ENCODE data around the gene ALG5. TPM values are rescaled to one million over a fixed set of nuclear protein-coding genes. Genes with fewer than 3 reads are reported as not detected.

Gene ALG5
- total RNA-seq, 1 donor, result 53.2 TPM

GRCh38 chr13:36925603-36926002 lies 73.5 kb downstream of the ALG5 start:
- DNase-seq (ENCODE audit: low read depth), result no peak
- no peak for TF ChIP-seq CTCF (IDR thresholded peaks at IDR 0.05; ENCODE audit: insufficient read depth, low read length)
- no peak overlapping the region for H3K4me3 ChIP-seq (ENCODE audit: low read depth, low read length)

- no peak overlapping the region for H3K4me3 ChIP-seq (ENCODE audit: low read depth, low read length)
- TF ChIP-seq CTCF (IDR thresholded peaks at IDR 0.05; ENCODE audit: insufficient read depth, low read length), result no peak
- no peak for DNase-seq (ENCODE audit: low read depth)
Observed at GRCh38 chr13:36924001-36924400, 75.1 kb downstream of the ALG5 start.

DNA sequence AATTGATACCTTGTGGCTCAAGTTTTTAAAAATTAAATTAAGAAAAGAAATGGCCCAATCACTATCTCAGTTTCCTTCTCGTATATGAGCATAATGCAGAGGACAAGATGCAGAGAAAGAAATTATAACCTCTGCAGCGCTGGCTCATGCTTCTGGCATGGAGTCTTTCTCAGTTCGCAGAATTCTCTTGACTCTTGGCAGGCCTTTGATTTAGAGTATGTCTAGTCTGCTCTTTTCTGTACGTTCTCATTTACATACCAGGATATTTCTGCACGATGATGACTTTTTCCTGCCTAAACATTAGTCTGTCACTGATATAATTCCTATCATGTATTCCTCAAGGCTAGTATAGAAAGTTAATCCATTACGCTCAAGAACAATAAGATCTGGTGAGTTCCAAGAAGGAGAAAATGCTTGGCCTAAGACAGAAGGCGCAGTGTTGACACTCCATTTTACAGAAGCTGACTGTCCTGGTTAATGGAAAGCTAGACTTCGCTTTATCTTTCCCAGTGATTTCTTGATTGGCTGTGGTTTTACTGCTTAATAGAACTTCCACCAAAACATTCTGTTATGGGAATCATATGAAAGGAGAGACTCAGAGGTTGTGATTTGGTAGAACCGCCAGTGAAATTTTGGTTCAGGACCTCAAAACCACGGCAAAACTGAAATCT lies 77.4 kb downstream of the ALG5 start:
- DNase-seq (ENCODE audit: low read depth), result no peak
- TF ChIP-seq CTCF (IDR thresholded peaks at IDR 0.05; ENCODE audit: insufficient read depth, low read length), result no peak
- H3K4me3 ChIP-seq (ENCODE audit: low read depth, low read length), result no peak overlapping the region

GRCh38 chr13:36920616-36921185 lies 78.4 kb downstream of the ALG5 start:
- TF ChIP-seq CTCF (IDR thresholded peaks at IDR 0.05; ENCODE audit: insufficient read depth, low read length), result no peak
- no peak for DNase-seq (ENCODE audit: low read depth)

DNA sequence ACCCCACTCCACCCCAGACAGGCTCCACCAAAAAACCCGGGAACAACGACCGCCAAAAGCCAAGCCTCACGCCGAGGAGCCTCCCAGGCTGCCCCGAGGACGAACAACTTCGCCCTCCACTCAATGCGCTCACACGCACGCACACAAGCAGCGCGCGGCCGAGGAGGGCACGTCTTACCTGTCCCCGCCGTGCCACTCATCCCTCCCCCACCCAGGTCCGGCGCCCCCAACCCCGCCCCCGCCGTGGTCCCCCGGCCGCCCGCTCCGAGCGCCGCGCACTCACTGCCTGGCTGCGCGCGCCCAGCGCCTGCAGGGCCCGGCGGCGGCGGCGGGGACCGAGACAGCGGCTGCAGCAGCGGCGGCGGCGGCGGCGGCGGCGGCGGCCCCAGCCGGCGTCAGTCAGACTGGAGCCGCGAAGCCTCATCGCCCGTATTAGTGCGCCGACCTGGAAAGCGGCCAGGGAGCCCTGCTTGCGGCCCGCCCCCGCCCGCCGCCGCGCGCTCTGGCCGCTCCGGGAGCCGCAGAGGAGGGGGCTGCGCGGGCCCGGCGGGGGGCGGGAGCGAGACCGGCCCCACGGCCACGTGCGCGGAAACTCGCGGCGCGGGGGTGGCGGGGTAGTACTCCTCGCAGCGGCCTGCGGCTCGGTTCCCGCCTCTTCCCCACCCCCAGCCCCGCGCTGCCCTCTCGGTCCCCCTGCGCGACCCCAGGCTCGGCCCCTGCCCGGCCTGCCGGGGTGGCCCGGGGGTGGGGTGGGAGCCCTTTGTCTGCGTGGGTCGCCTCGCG lies 79.1 kb downstream of the ALG5 start, which contains the start of gene SMAD9:
Gene SMAD9, minus strand, starts transcription at position 406 of the 783 bp plus-strand sequence. CDS start 40,549 bp downstream, outside the sequence.
- H3K4me3 ChIP-seq (ENCODE audit: low read depth, low read length), result peak within 1 kb of the TSS; percentile 80
- TF ChIP-seq CTCF (IDR thresholded peaks at IDR 0.05; ENCODE audit: insufficient read depth, low read length), result no peak
- peak; percentile 66 for DNase-seq (ENCODE audit: low read depth)

More at GRCh38 chr13:36920616-36921185, 78.4 kb downstream of the ALG5 start:
- H3K4me3 ChIP-seq (ENCODE audit: low read depth, low read length), result peak overlapping the region; percentile 80

GRCh38 chr13:36919171-36919832 lies 79.8 kb downstream of the ALG5 start:
- peak overlapping the region; percentile 80 for H3K4me3 ChIP-seq (ENCODE audit: low read depth, low read length)
- TF ChIP-seq CTCF (IDR thresholded peaks at IDR 0.05; ENCODE audit: insufficient read depth, low read length), result no peak
- peak; percentile 33 for DNase-seq (ENCODE audit: low read depth)

Data from fibroblast of the aortic adventitia (primary cell).